Smooth muscle cell (in vitro differentiated cells): Measurements from ENCODE around the gene TMEM54. TPM values are rescaled to one million over a fixed set of nuclear protein-coding genes. Genes with fewer than 3 reads are reported as not detected.
A peak's percentile ranks its signal among the peaks of the same experiment; 100 is the strongest.

Source experiments
- DNase-seq: peaks from one replicate; lab custom pipeline; 2025; ENCODE audit not compliant: unreplicated experiment; lab: John Stamatoyannopoulos, UW
- H2AFZ ChIP-seq: fragments of 200-600 bp; sonication (generic); 2 replicates; pipeline ENCODE4 v1.6.0; 2016; ENCODE audit warnings: antibody characterized with exemption, low read depth, mild to moderate bottlenecking
- H3F3A ChIP-seq: fragments of 200-600 bp; sonication (generic); 2 replicates; pipeline ENCODE4 v1.6.0; 2017; ENCODE audit warnings: antibody characterized with exemption, low read depth
- H3K27ac ChIP-seq: fragments of 200-600 bp; sonication (generic); 2 replicates; pipeline ENCODE4 v1.5.1; 2016; ENCODE audit warnings: low read depth, mild to moderate bottlenecking
- H3K27me3 ChIP-seq: fragments of 200-600 bp; sonication (generic); 2 replicates; pipeline ENCODE4 v1.6.1; 2016; ENCODE audit warnings: low read depth, mild to moderate bottlenecking
- H3K36me3 ChIP-seq: fragments of 200-600 bp; sonication (generic); 2 replicates; pipeline ENCODE4 v1.5.1; 2016; ENCODE audit warnings: low read depth
- H3K4me1 ChIP-seq: fragments of 200-600 bp; sonication (generic); 2 replicates; pipeline ENCODE4 v1.5.1; 2016; ENCODE audit warnings: low read depth
- H3K4me2 ChIP-seq: fragments of 200-600 bp; sonication (generic); 2 replicates; pipeline ENCODE4 v1.6.0; 2016; ENCODE audit warnings: mild to moderate bottlenecking
- H3K4me3 ChIP-seq: fragments of 200-600 bp; sonication (generic); 2 replicates; pipeline ENCODE4 v1.5.1; 2016; ENCODE audit warnings: mild to moderate bottlenecking
- H3K79me2 ChIP-seq: fragments of 200-600 bp; sonication (generic); 2 replicates; pipeline ENCODE4 v1.6.0; 2016; ENCODE audit warnings: low read depth, mild to moderate bottlenecking
- H3K9ac ChIP-seq: fragments of 200-600 bp; sonication (generic); 2 replicates; pipeline ENCODE4 v1.6.0; 2016; ENCODE audit warnings: low read depth
- H3K9me3 ChIP-seq: fragments of 200-600 bp; sonication (generic); replicated peaks from 2 replicates; pipeline ENCODE4 v1.5.1; 2016; ENCODE audit warnings: low read depth
- H4K20me1 ChIP-seq: fragments of 200-600 bp; sonication (generic); 2 replicates; pipeline ENCODE4 v1.6.0; 2016; ENCODE audit warnings: low read depth
- CTCF ChIP-seq: fragments of 200-600 bp; sonication (generic); IDR thresholded peaks from 2 replicates; pipeline ENCODE4 v1.5.1; 2017; ENCODE audit warnings: borderline replicate concordance, mild to moderate bottlenecking, antibody characterized with exemption; ENCODE audit not compliant: insufficient read depth, poor library complexity, severe bottlenecking
- WGBS: methylation state at CpG from one replicate; pipeline ENCODE4 v1.1.7; 2016; ENCODE audit warnings: low lambda C conversion rate; 5-methylcytosine and 5-hydroxymethylcytosine counted together
- polyA plus RNA-seq: library from polyadenylated mRNA; unstranded; fragments of >200 nt; fragmentation: Nextera tagmentation; extraction: Ambion mirVana; gene quantifications from 2 replicates; pipeline ENCODE4 v1.2.1, GENCODE V29; 2016
- total RNA-seq: library from RNA; depleted of rRNA; stranded (reverse); fragments of >200 nt; gene quantifications from 2 replicates; pipeline ENCODE4 v1.2.3, GENCODE V29; 2014

TMEM54 gene
- total and polyA plus RNA-seq, 2 experiments from 2014 or later: 59.0 to 84.1 TPM

GRCh38 chr1:32933742-32934322 lies 32.6 kb upstream of the TMEM54 start:
- Histone ChIP-seq H3K9ac (no peak overlapping the region), H3K27me3 (no peaks in the 10 kb centered on the region), H3K9me3 (no peaks in the 10 kb centered on the region), H3K79me2 (no peaks in the 10 kb centered on the region), H2AFZ (no peak overlapping the region), H3K4me1 (peaks cover 4% of the 10 kb centered on the region), H3K36me3 (no peaks in the 10 kb centered on the region), H4K20me1 (peaks cover 4% of the 10 kb centered on the region), H3K27ac (peak overlapping the region; percentile 50), H3K4me3 (no peak overlapping the region), H3K4me2 (peak overlapping the region; percentile 27), H3F3A (peaks cover 9% of the 10 kb centered on the region)
- TF ChIP-seq CTCF: no peak
- no peak for DNase-seq
- WGBS: 12% methylated on average over 3 of the region's 3 CpGs

- Histone ChIP-seq H3K27me3 (no peaks in the 10 kb centered on the region), H2AFZ (no peak overlapping the region), H3K9me3 (no peaks in the 10 kb centered on the region), H4K20me1 (no peaks in the 10 kb centered on the region), H3K4me1 (peaks cover 4% of the 10 kb centered on the region), H3K27ac (no peak overlapping the region), H3K9ac (no peak overlapping the region), H3K36me3 (no peaks in the 10 kb centered on the region), H3K4me3 (no peak overlapping the region), H3F3A (peaks cover 9% of the 10 kb centered on the region), H3K79me2 (no peaks in the 10 kb centered on the region), H3K4me2 (no peak overlapping the region)
- 97% methylated on average over 1 of the region's 1 CpG for WGBS
- DNase-seq: no peak
- no peak for TF ChIP-seq CTCF
Observed at GRCh38 chr1:32931760-32932159, 30.6 kb upstream of the TMEM54 start.

GRCh38 chr1:32929366-32929765 lies 28.2 kb upstream of the TMEM54 start:
- WGBS: 64% methylated on average over 2 of the region's 2 CpGs

More at GRCh38 chr1:32929366-32929765, 28.2 kb upstream of the TMEM54 start:
- H3K4me1 ChIP-seq: peaks cover 21% of the 10 kb centered on the region
- no peaks in the 10 kb centered on the region for H3K27me3 ChIP-seq
- no peak overlapping the region for H2AFZ ChIP-seq
- no peak overlapping the region for H3K4me2 ChIP-seq
- no peaks in the 10 kb centered on the region for H4K20me1 ChIP-seq
- no peaks in the 10 kb centered on the region for H3K9me3 ChIP-seq
- no peaks in the 10 kb centered on the region for H3K36me3 ChIP-seq
- no peaks in the 10 kb centered on the region for H3K79me2 ChIP-seq
- peaks cover 9% of the 10 kb centered on the region for H3F3A ChIP-seq
- no peak for DNase-seq
- no peak for TF ChIP-seq CTCF
- H3K4me3 ChIP-seq: no peak overlapping the region
- H3K27ac ChIP-seq: no peak overlapping the region
- no peak overlapping the region for H3K9ac ChIP-seq
